Retinal pigment epithelial cell (primary cell): ENCODE data around the gene GAP43.

Experiments
- DNase-seq: peaks from one replicate; pipeline ENCODE4 v3.0.0-alpha.2; 2010; ENCODE audit warnings: low read depth
- H3K4me3 ChIP-seq: 2 replicates; pipeline ENCODE4 v1.5.1; 2011; ENCODE audit warnings: mild to moderate bottlenecking, low read length, control low read depth, moderate library complexity
- CTCF ChIP-seq: conservative IDR thresholded peaks from 2 replicates; pipeline ENCODE4 v1.5.1; 2011; ENCODE audit warnings: low read depth, low read length, control low read depth, inconsistent platforms

Gene GAP43

GRCh38 chr3:115623044-115623868 is at the start of gene GAP43:
TSS of gene GAP43 (plus strand) at chr3:115623510. CDS start at chr3:115623690, 180 bp downstream.
- DNase-seq = peak; percentile 34
- TF ChIP-seq CTCF = no peak
- H3K4me3 ChIP-seq = peak within 1 kb of the TSS; percentile 56

GRCh38 chr3:115576325-115576875 is 46.9 kb upstream of the GAP43 start:
- H3K4me3 ChIP-seq = no peak overlapping the region
- DNase-seq = no peak
- TF ChIP-seq CTCF = no peak

GRCh38 chr3:115577000-115577399 is 46.3 kb upstream of the GAP43 start:
- DNase-seq = no peak
- no peak for TF ChIP-seq CTCF
- no peak overlapping the region for H3K4me3 ChIP-seq

- no peak overlapping the region for H3K4me3 ChIP-seq
- no peak for DNase-seq
- TF ChIP-seq CTCF = no peak
Observed at GRCh38 chr3:115578331-115578730, 45.0 kb upstream of the GAP43 start.

- no peak for TF ChIP-seq CTCF
- no peak overlapping the region for H3K4me3 ChIP-seq
- DNase-seq = peak; percentile 71
Observed at GRCh38 chr3:115580566-115580965, 42.7 kb upstream of the GAP43 start.

GRCh38 chr3:115581362-115582135 is 41.8 kb upstream of the GAP43 start:
- TF ChIP-seq CTCF = no peak
- DNase-seq = no peak
- H3K4me3 ChIP-seq = no peak overlapping the region
